Measurements from ENCODE around the gene ALDOB.
A peak's percentile ranks its signal among the peaks of the same experiment; 100 is the strongest.
"Not testable (repeated sequence)": the region's sequence is repeated elsewhere in the genome, so short reads cannot be mapped to it uniquely, and the experiment has no call there.

ALDOB gene

GRCh38 chr9:101418518-101419430, 16.8 kb downstream of the ALDOB start:
- no peak for DNase-seq

DNA sequence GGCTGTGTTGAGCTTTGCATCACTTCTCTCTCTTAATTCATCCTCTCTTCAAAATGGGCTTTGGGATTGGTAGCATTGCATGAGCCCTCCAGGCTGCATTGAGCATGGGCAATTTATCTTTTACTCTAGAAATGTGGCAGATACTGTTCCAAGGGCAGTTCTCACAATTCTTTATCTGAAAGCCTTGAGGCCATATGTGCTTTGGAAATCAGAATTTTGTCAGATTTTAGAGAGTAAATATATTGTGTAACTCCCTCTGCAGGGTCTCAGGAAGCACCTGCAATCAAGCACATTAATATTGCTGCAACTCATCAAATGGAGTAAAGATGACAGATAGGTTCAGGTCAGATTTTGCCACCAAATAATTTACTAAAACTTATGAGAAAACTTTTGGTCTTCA, 17.6 kb downstream of the ALDOB start:
- DNase-seq, result no peak

DNA sequence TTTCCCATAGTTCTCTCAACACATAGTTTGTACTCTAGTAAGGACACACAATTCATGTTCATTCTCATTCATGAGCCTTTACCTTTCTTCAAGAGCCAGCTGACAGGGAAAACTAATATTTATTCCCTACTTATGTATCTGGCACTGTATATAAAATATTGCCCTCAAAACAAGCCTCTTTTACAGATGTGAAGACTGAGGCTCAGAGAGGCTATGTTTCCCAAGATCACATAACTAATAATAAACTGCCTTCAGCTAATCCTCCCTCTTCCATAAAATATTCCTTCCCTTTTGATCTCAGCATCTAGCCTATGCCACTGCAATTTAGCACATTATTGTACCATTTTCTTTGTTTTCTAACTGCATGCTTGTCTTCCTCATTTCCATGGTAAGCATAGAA, 18.2 kb downstream of the ALDOB start:
- no peak for DNase-seq

DNA sequence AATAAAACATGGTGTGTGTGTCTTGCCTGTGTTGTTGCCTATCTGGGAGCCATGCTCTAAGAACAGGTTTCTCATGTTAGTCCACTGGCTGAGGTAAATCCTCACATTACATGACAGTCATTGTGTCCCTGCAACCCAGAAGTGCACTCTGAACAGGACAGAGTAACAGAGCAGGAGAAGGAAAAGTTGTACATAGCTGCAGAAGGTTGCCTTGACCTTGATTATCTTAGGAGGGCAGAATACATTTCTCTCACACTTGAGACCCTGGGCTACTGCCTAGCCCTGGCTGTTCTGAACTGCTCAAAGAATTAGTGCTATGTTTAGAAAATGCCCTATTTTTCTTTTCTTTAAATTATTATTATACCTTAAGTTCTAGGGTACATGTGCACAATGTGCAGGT, 20.0 kb downstream of the ALDOB start:
- DNase-seq, result no peak

DNA sequence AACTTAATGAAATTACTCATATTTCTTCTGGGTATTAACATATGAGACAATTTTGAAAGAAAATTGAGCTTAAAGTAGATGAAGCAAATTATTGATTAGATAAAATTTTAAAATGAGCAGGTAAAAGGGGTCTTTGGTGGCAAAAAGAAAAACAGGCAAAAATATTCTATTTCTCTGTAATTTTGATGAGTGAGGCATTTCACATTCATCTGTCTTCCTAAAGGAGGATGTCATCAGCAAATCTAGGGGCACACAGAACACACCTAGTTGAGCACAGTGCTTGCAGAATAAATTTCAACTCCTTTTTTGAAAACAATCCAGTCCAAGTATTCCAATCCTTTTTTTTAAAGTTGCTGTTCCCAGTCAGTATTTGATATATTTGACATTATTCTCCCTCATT, 20.7 kb downstream of the ALDOB start:
- no peak for DNase-seq

GRCh38 chr9:101409079-101409477, 26.5 kb downstream of the ALDOB start:
- DNase-seq, result no peak

- no peak for DNase-seq
Observed at GRCh38 chr9:101408374-101409078, 27.0 kb downstream of the ALDOB start.

DNA sequence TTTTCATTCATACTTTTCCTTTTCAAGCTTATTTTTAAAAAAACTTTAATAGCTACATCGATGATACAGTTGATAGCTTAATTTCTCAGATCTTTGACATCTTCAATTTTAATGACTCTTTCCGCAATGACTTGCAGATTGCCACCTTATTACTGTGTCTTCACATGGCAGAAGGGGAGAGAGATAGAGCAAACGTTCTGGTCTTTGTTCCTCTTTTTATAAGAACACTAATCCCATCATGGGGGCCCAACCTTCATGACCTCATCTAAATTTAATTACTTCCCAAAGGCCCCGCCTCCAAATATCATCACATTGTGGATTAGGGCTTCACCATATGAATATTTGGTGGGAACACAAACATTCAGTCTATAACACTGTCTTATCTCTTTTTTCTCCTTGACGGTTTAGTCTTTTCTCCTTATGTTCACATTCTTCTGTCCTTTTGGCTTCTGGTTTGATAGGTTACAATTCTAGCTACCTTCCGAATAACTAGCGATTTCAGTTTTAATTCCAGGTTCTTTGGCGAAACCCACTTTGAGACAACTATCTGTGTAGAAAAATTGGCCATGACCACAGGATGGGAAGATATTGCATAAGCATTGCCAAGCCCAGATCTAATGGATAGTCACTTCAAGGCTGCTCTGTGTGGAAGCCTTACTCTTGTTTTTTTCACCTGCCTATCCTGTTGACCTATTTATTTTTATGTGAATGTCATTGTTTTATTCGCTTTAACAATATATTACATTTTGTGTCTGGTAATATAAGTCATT, 31.9 kb downstream of the ALDOB start:
- DNase-seq, result no peak

DNA sequence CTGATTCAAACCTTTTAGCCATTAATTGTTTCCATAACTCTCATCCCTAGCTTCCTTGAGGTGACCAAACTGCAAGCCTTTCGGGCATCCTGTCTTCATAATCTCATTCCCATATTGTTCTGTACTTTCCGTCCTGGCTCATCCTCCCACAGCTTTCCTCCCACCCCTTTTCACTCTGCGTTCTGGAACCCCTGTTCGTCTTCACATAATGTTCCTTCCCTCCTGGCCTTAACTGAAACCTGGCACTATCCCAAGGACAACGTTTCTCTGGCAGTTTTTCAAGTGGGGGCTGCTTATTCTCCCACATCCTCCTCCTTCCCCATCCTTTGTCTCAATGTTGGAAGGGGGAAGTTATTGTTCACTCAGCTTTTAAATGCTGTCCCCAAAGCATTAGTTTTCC, 35.5 kb downstream of the ALDOB start:
- no peak for DNase-seq

DNA sequence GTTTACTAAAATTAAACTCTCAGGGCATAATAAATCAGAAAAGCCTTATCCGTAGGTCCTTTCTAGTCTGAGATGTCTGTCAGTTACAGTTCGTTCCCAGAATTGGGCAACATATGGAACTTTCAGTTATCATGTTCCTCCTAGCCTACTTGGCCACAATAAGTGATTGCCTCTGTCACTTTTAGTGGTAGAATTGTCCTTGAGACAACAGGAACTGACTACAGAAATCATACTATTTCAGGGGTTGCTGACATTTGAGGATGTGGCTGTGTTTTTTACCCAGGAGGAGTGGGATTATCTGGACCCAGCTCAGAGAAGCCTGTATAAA, 36.0 kb downstream of the ALDOB start:
- DNase-seq, result no peak

GRCh38 chr9:101398930-101399642, 36.5 kb downstream of the ALDOB start:
- no peak for DNase-seq

DNA sequence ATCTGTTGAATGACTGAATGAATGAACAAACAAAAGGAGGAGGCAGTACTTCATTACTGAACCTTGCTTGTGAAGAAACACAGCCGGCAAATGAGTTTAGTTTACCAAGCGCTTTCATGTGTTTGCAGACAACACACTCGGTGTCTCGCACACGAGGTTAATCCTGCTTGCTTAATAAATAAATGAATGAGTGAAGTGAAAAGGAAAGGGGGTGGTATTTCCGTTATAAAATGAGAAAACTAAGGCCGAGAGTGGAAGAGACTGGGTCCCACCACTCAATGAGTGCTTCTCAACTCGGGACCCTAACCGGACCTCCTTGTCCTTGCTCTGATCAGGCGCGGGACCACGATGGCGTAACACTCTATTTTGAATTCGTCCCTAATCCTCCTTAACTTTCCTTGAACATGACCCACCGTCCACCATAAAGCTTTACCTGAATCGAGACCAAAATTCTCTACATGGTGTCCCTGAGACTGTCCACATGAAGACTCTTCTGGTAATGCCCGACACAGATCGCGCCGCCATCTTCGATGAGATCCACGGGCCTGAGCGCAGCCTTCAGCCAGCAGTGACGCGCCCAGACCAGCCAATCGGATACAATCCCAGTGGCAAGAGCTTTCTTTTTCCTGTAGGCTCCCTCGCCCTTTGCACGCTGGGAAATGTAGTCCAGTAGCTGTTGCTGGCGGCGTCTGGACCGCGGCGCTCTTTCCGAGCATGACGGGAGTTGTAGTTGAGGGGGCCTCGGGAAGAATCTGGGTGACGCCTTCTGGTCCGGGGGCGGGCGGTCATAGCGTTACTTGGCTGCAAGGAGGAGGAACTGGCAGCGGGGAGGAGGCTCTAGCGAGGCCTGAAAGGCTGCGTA, 37.3 kb downstream of the ALDOB start, which contains the start of the genes MRPL50 and ZNF189:
Gene MRPL50 (minus strand): TSS at position 551 of the 862 bp plus-strand sequence. CDS start 26 bp downstream, at position 525.
Gene ZNF189 (plus strand): TSS at position 784 of the 862 bp plus-strand sequence. CDS start 306 bp downstream, outside the sequence.
- peak; percentile 99 for DNase-seq

- no peak for DNase-seq
Observed at GRCh38 chr9:101397746-101398067, 37.9 kb downstream of the ALDOB start.

GRCh38 chr9:101394687-101395086, 40.9 kb downstream of the ALDOB start:
- DNase-seq, result no peak

DNA sequence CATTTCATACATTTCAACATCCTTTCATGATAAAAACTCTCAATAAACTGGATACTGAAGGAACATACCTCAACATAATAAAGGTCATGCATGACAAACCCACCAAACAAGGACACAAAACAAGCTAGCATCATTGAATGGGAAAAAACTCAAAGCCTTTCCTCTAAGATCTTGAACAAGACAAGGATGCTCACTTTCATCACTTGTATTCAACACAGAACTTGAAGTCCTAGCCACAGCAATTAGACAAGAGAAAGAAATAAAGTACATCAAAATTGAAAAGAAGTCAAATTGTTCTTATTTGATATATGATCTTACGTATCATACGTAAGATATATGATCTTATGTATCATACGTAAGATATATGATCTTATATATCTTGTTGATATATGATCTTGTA, 42.4 kb downstream of the ALDOB start:
- DNase-seq, result no peak

- no peak for DNase-seq
Observed at GRCh38 chr9:101388507-101388993, 47.0 kb downstream of the ALDOB start.

- peak; percentile 49 for DNase-seq
Observed at GRCh38 chr9:101387871-101388506, 47.6 kb downstream of the ALDOB start.

- DNase-seq, result not testable (repeated sequence)
Observed at GRCh38 chr9:101384873-101385536, 50.6 kb downstream of the ALDOB start, which contains the start of gene BAAT. TSS of gene BAAT (minus strand) at chr9:101385006. CDS start at chr9:101371404, 13,602 bp downstream.

- no peak for DNase-seq
Observed at GRCh38 chr9:101383361-101383760, 52.2 kb downstream of the ALDOB start.

DNA sequence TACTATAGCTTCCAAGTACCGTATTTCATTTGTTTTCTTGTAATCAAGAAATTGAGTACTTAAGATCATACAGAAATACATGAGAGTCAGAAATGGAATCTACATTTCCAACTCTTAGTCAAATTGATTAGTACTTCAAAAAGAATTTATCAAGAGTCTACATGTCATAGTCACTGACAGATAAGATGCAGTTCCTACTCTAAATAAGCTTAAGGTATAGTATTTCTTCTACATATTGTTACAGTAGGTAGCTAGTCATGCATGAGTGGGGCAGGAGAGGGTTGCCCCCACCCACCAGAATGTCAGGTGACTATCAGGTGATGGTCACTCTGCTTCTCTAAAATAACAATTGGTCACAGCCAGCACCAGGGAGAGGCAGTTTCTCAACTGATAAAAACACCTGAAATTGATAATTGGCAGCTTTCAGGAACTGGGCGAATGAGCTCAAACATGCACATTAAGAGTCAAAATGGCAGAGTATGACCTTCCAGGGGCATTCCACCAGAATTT, 53.7 kb downstream of the ALDOB start:
- no peak for DNase-seq

Measured in CD4-positive, alpha-beta T cell treated with Interleukin-21 for 1 hour (primary cell).